ENCODE results near the gene LHFPL2.

- TF ChIP-seq CTCF (conservative IDR thresholded peaks at IDR 0.05; ENCODE audit: low read depth, low read length) = no peak
- no peak for TF ChIP-seq POLR2A (IDR thresholded peaks at IDR 0.05; ENCODE audit: low read depth, low read length)
- TF ChIP-seq CEBPB (IDR thresholded peaks at IDR 0.05; ENCODE audit: low read depth, low read length) = no peak
- TF ChIP-seq NFE2L2 (IDR thresholded peaks at IDR 0.05; ENCODE audit: low read depth, low read length) = no peak
- TF ChIP-seq, protein P1, sequence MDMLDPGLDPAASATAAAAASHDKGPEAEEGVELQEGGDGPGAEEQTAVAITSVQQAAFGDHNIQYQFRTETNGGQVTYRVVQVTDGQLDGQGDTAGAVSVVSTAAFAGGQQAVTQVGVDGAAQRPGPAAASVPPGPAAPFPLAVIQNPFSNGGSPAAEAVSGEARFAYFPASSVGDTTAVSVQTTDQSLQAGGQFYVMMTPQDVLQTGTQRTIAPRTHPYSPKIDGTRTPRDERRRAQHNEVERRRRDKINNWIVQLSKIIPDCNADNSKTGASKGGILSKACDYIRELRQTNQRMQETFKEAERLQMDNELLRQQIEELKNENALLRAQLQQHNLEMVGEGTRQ (IDR thresholded peaks at IDR 0.05; ENCODE audit: low read depth, low read length) = no peak
- TF ChIP-seq RAD21 (IDR thresholded peaks at IDR 0.05; ENCODE audit: low read length) = no peak
- no peak for TF ChIP-seq MAFK (IDR thresholded peaks at IDR 0.05; ENCODE audit: low read depth, low read length)
- no peak for TF ChIP-seq MAZ (IDR thresholded peaks at IDR 0.05; ENCODE audit: borderline replicate concordance, low read depth, low read length)
- no peak for TF ChIP-seq MXI1 (IDR thresholded peaks at IDR 0.05; ENCODE audit: borderline replicate concordance, low read depth, low read length)
- no peak for TF ChIP-seq FOS (IDR thresholded peaks at IDR 0.05; ENCODE audit: low read depth, low read length)
- no peak for TF ChIP-seq ELK1 (IDR thresholded peaks at IDR 0.05; ENCODE audit: borderline replicate concordance, low read depth, low read length)
- no peak for TF ChIP-seq RFX5 (IDR thresholded peaks at IDR 0.05; ENCODE audit: low read depth, low read length)
These were observed 138.4 kb downstream of the LHFPL2 start for GRCh38 chr5:78509884-78510769.

Measured in IMR-90 (cell line).